Right lobe of liver (tissue), 6 donors: ENCODE results near the gene USB1. TPM values are rescaled to one million over a fixed set of nuclear protein-coding genes. Genes with fewer than 3 reads are reported as not detected.

Source experiments
- ATAC-seq, 4 donors: fragments of 200-7000 bp; cut with Tn5 transposase; one replicate each; pipeline ENCODE4 v1.9.1; 2020; ENCODE audit warnings: mild to moderate bottlenecking in 4 of 4, moderate library complexity in 4 of 4
- DNase-seq, 3 donors: peaks; one replicate each; pipeline ENCODE4 v3.0.0-alpha.2; 2020
- H3K27ac ChIP-seq, 3 donors: fragments of 200-600 bp; one replicate each; pipeline ENCODE4 v1.8.0; 2022
- H3K27me3 ChIP-seq, 2 donors: fragments of 200-600 bp; one replicate each; pipeline ENCODE4 v1.8.0; 2022
- H3K36me3 ChIP-seq, 4 donors: fragments of 200-600 bp; sonication (generic) in 1 of 4; one replicate each; pipeline versions ENCODE4 v1.5.1 to v1.8.0; 2017 to 2022; ENCODE audit warnings: control low read depth in 1 of 4
- H3K4me1 ChIP-seq, 4 donors: fragments of 200-600 bp; sonication (generic) in 1 of 4; one replicate each; pipeline versions ENCODE4 v1.5.1 to v1.8.0; 2017 to 2022; ENCODE audit warnings: control low read depth in 1 of 4
- H3K4me3 ChIP-seq, 3 donors: fragments of 200-600 bp; one replicate each; pipeline ENCODE4 v1.8.0; 2022
- H3K9me3 ChIP-seq, 4 donors: fragments of 200-600 bp; sonication (generic) in 1 of 4; one replicate each; pipeline versions ENCODE4 v1.5.1 to v1.8.0; 2017 to 2022; ENCODE audit warnings: control low read depth in 1 of 4
- CTCF ChIP-seq, 4 donors: fragments of 200-600 bp in 3 of 4; fragments of 450-650 bp in 1 of 4; IDR thresholded peaks; one replicate each; pipeline versions ENCODE4 v1.5.1 to v1.8.0; 2016 to 2022; ENCODE audit warnings: antibody characterized with exemption in 4 of 4, mild to moderate bottlenecking in 2 of 4
- POLR2A ChIP-seq: fragments of 450-650 bp; IDR thresholded peaks from one replicate; pipeline ENCODE4 v1.6.1; 2017; ENCODE audit warnings: antibody characterized with exemption, mild to moderate bottlenecking
- WGBS: methylation state at CpG from one replicate; pipeline ENCODE4 v1.1.6; 2018; ENCODE audit warnings: low coverage, low lambda C conversion rate; ENCODE audit not compliant: insufficient coverage; ENCODE audit errors: missing lambda C conversion rate; 5-methylcytosine and 5-hydroxymethylcytosine counted together
- intact Hi-C, 2 donors: fragments of 100-400 bp; cut with DNase I; formaldehyde crosslinking; loops; one replicate each; pipeline versions ENCODE4 v1.11.2 to v1.14.1; 2022
- total RNA-seq, 6 experiments: library from RNA; depleted of rRNA in 2 of 6; stranded (reverse); fragments of >200 nt in 2 of 6; fragmentation: NEBNext Ultra II Directional in 3 of 6; extraction: Animal tissue kit (Norgen Biotek cat#: 25700) in 3 of 6; gene quantifications; one replicate each; pipeline versions ENCODE4 v1.1.0 to v1.2.4, GENCODE V29; 2016 to 2023
- donor health status: DM: no; HTN: yes; CAD: no.
- donor health status: DM: no; HTN: no; CAD: no.
- donor health status: DM: no; HTN: no; CAD: no.
- donor health status: DM: no; HTN: yes; CAD: no.
- donor health status: DM: no; HTN: yes; CAD: no.

USB1 gene
- total RNA-seq, 6 experiments from 2014 or later = 20.6 to 63.3 (median 25.9) TPM

- TF ChIP-seq POLR2A = no peak
- no peak for TF ChIP-seq CTCF (IDR thresholded peaks at IDR 0.05)
- DNase-seq = peak in 1 of 3 donors; percentile 1
- 84% methylated on average over 8 of the region's 8 CpGs for WGBS
- ATAC-seq = no peak
- no peaks in the 10 kb centered on the region for H3K9me3 ChIP-seq
- intact Hi-C loops = no loop called here
- no peak overlapping the region for H3K27ac ChIP-seq
- no peaks in the 10 kb centered on the region for H3K36me3 ChIP-seq
- no peak overlapping the region for H3K4me3 ChIP-seq
- no peaks in the 10 kb centered on the region for H3K4me1 ChIP-seq
- no peaks in the 10 kb centered on the region for H3K27me3 ChIP-seq
These were observed 42.1 kb upstream of the USB1 start for GRCh38 chr16:57959121-57959520.

- intact Hi-C loops = no loop called here
These were observed 41.4 kb upstream of the USB1 start for GRCh38 chr16:57959804-57960203.

GRCh38 chr16:57960310-57960709, 40.9 kb upstream of the USB1 start:
- intact Hi-C loops = no loop called here
- no peak for ATAC-seq
- Histone ChIP-seq H3K27ac (no peak overlapping the region), H3K4me1 (no peaks in the 10 kb centered on the region), H3K4me3 (no peak overlapping the region), H3K27me3 (no peaks in the 10 kb centered on the region), H3K9me3 (no peaks in the 10 kb centered on the region), H3K36me3 (no peaks in the 10 kb centered on the region)
- WGBS = no CpG with 5 or more reads among the region's 10 CpGs
- DNase-seq = peak in 1 of 3 donors; percentile 35
- TF ChIP-seq POLR2A = no peak

More at GRCh38 chr16:57959804-57960203, 41.4 kb upstream of the USB1 start:
- TF ChIP-seq POLR2A = no peak
- no peak for TF ChIP-seq CTCF (IDR thresholded peaks at IDR 0.05)
- Histone ChIP-seq H3K4me3 (no peak overlapping the region), H3K9me3 (no peaks in the 10 kb centered on the region), H3K27ac (no peak overlapping the region), H3K36me3 (no peaks in the 10 kb centered on the region), H3K4me1 (no peaks in the 10 kb centered on the region), H3K27me3 (no peaks in the 10 kb centered on the region)
- DNase-seq (peak in 1 of 3 donors; percentile 54), ATAC-seq (no peak)
- 67% methylated on average over 1 of the region's 11 CpGs for WGBS

- Histone ChIP-seq H3K9me3 (no peaks in the 10 kb centered on the region), H3K27me3 (no peaks in the 10 kb centered on the region), H3K4me3 (no peak overlapping the region), H3K4me1 (no peaks in the 10 kb centered on the region), H3K36me3 (no peaks in the 10 kb centered on the region), H3K27ac (no peak overlapping the region)
- no peak for ATAC-seq
- DNase-seq = peak in 1 of 3 donors; percentile 23
- no CpG with 5 or more reads among the region's 7 CpGs for WGBS
- no peak for TF ChIP-seq CTCF (IDR thresholded peaks at IDR 0.05)
- intact Hi-C loops = no loop called here
These were observed 40.3 kb upstream of the USB1 start for GRCh38 chr16:57960826-57961472.

- Histone ChIP-seq H3K27me3 (no peaks in the 10 kb centered on the region), H3K4me1 (no peaks in the 10 kb centered on the region), H3K27ac (no peak overlapping the region), H3K36me3 (no peaks in the 10 kb centered on the region), H3K9me3 (no peaks in the 10 kb centered on the region), H3K4me3 (no peak overlapping the region)
- 26% methylated on average over 2 of the region's 2 CpGs for WGBS
- no peak for TF ChIP-seq POLR2A
- TF ChIP-seq CTCF (IDR thresholded peaks at IDR 0.05) = no peak
- DNase-seq (no peak), ATAC-seq (no peak)
- intact Hi-C loops = no loop called here
These were observed 39.7 kb upstream of the USB1 start for GRCh38 chr16:57961538-57961937.
